ENCODE data around the gene COMTD1. TPM values are rescaled to one million over a fixed set of nuclear protein-coding genes. Genes with fewer than 3 reads are reported as not detected.
A peak's percentile ranks its signal among the peaks of the same experiment; 100 is the strongest.

The COMTD1 gene
- total and polyA plus RNA-seq, 2 of the 4 experiments (the other 2 are of a cell fraction), result 1.6 to 6.4 TPM

- H2BK15ac ChIP-seq (ENCODE audit: low read depth, low read length), result no peak overlapping the region
- no peak overlapping the region for H3K27ac ChIP-seq (ENCODE audit: insufficient read depth, low read length)
- CTCF ChIA-PET, result interaction anchor here (0.6 to 1.6 kb wide), 7 partner anchors 37 to 119 kb away, joined by 3 to 6 read pairs (median 4); partner anchors contain the start of gene SAMD8
- no peak overlapping the region for H4K5ac ChIP-seq (ENCODE audit: low read depth, low read length)
- H2BK20ac ChIP-seq (ENCODE audit: low read depth, low read length), result no peak overlapping the region
- POLR2A ChIA-PET (ENCODE audit: unreplicated experiment), result no interaction called here
- H3K14ac ChIP-seq (replicated peaks; ENCODE audit: low read depth, low read length), result no peak overlapping the region
- H2BK120ac ChIP-seq (ENCODE audit: low read depth, low read length), result no peak overlapping the region
- in situ Hi-C loops (cut with MboI; ENCODE audit: low sequenced_read_pairs), result loop anchor here (5.0 to 10.0 kb wide), 3 partner anchors 118 to 986 kb away; partner anchors contain the start of gene SAMD8
- intact Hi-C loops (cut with micrococcal nuclease), result loop anchor here (1.0 to 10.0 kb wide), 5 partner anchors 42 to 1086 kb away; partner anchors contain the start of gene KAT6B
- no peak overlapping the region for H4K91ac ChIP-seq (ENCODE audit: insufficient read depth, low read depth, low read length)
- H3K36me3 ChIP-seq (ENCODE audit: control insufficient read depth, insufficient read depth, low read length), result peaks cover 28% of the 10 kb centered on the region
- H2AK9ac ChIP-seq (replicated peaks; ENCODE audit: low read depth, low read length, poor library complexity), result no peak overlapping the region
- no peak overlapping the region for H3K4ac ChIP-seq (ENCODE audit: low read depth, low read length)
- TF ChIP-seq SMC3 (IDR thresholded peaks at IDR 0.05; ENCODE audit: low read depth, low read length) (peak; percentile 88), CTCF (conservative IDR thresholded peaks at IDR 0.05; ENCODE audit: low read depth, low read length) (peak; percentile 84), CHD1 (IDR thresholded peaks at IDR 0.05; ENCODE audit: low read depth, low read length) (no peak), MAZ (IDR thresholded peaks at IDR 0.05; ENCODE audit: borderline replicate concordance, low read depth, low read length) (no peak), RAD21 (IDR thresholded peaks at IDR 0.05; ENCODE audit: low read length) (peak; percentile 73), USF2 (IDR thresholded peaks at IDR 0.05; ENCODE audit: low read depth, low read length) (peak; percentile 80)
- no peak overlapping the region for H3K56ac ChIP-seq (ENCODE audit: extremely low read depth, insufficient read depth, low read length)
- no peak overlapping the region for H3K18ac ChIP-seq (ENCODE audit: low read depth, low read length)
- dilution Hi-C loops (cut with HindIII; ENCODE audit: low sequenced_read_pairs, unreplicated experiment), result no loop called here
- H3K9ac ChIP-seq (ENCODE audit: low read depth, low read length), result no peak overlapping the region
- H2BK5ac ChIP-seq (ENCODE audit: low read depth, low read length, poor library complexity, severe bottlenecking), result peak overlapping the region; percentile 61
- H2AFZ ChIP-seq (replicated peaks; ENCODE audit: low read length, poor library complexity), result no peak overlapping the region
- H3K9me1 ChIP-seq (ENCODE audit: insufficient read depth, low read length), result peaks cover 14% of the 10 kb centered on the region
- no CpG with 5 or more reads among the region's 5 CpGs for WGBS, 2 experiments (ENCODE audit: extremely low coverage in 2 of 2, insufficient read length in 1 of 2)
- BruUV-seq (replicated peaks), result no TSS peak
- H2AK5ac ChIP-seq (ENCODE audit: low read depth, low read length), result no peak overlapping the region
- no peak overlapping the region for H3K4me3 ChIP-seq (ENCODE audit: insufficient read depth, low read depth, low read length)
- DNase-seq (peak; percentile 84), ATAC-seq (ENCODE audit: low read depth) (peak; percentile 28)
- no peaks in the 10 kb centered on the region for H3K9me3 ChIP-seq (ENCODE audit: control insufficient read depth, insufficient read depth, low read length)
- H3K27me3 ChIP-seq (ENCODE audit: control insufficient read depth, insufficient read depth, low read length), result no peaks in the 10 kb centered on the region
- H4K8ac ChIP-seq (ENCODE audit: low read depth in 2 of 2, low read length in 2 of 2), result no peak overlapping the region
- peaks cover 4 to 53% of the 10 kb centered on the region in 2 experiments; a peak in 3 of 4 replicates for H3K79me1 ChIP-seq (ENCODE audit: low read depth in 1 of 2, low read length in 2 of 2)
- H4K20me1 ChIP-seq (ENCODE audit: insufficient read depth, low read length), result peaks cover 59% of the 10 kb centered on the region
- H3K4me2 ChIP-seq (ENCODE audit: low read depth, low read length), result no peak overlapping the region
- H3K23ac ChIP-seq (ENCODE audit: low read depth, low read length), result no peak overlapping the region
- peaks cover 28% of the 10 kb centered on the region for H3K4me1 ChIP-seq (ENCODE audit: control insufficient read depth, insufficient read depth, low read length)
Observed at GRCh38 chr10:75230600-75231038, 5.1 kb downstream of the COMTD1 start.

All from IMR-90 (cell line).